IPS-NIHi7 (cell line): ENCODE data around the gene NFATC1.

Experiments used
- DNase-seq: peaks from one replicate; pipeline ENCODE4 v3.0.0; 2012; ENCODE audit warnings: mixed read lengths; ENCODE audit errors: extremely low spot score

NFATC1 gene

GRCh38 chr18:79423211-79424007 is 27.7 kb downstream of the NFATC1 start:
- DNase-seq = no peak

GRCh38 chr18:79424008-79424565 is 28.4 kb downstream of the NFATC1 start:
- DNase-seq = no peak

- no peak for DNase-seq
Observed at GRCh38 chr18:79424880-79425568, 29.3 kb downstream of the NFATC1 start.

- no peak for DNase-seq
Observed at GRCh38 chr18:79425569-79425886, 29.8 kb downstream of the NFATC1 start.

- DNase-seq = no peak
Observed at GRCh38 chr18:79426376-79427300, 30.9 kb downstream of the NFATC1 start.

GRCh38 chr18:79427368-79428225 is 31.9 kb downstream of the NFATC1 start:
- no peak for DNase-seq

- DNase-seq = no peak
Observed at GRCh38 chr18:79428287-79428686, 32.6 kb downstream of the NFATC1 start.

- no peak for DNase-seq
Observed at GRCh38 chr18:79429381-79429780, 33.7 kb downstream of the NFATC1 start.

- DNase-seq = no peak
Observed at GRCh38 chr18:79429785-79430281, 34.1 kb downstream of the NFATC1 start.

GRCh38 chr18:79432376-79433120 is 36.8 kb downstream of the NFATC1 start:
- no peak for DNase-seq

GRCh38 chr18:79433431-79433830 is 37.7 kb downstream of the NFATC1 start:
- DNase-seq = no peak

- DNase-seq = no peak
Observed at GRCh38 chr18:79434607-79435401, 39.1 kb downstream of the NFATC1 start.

- DNase-seq = no peak
Observed at GRCh38 chr18:79436556-79437275, 41.0 kb downstream of the NFATC1 start.

GRCh38 chr18:79438089-79438897 is 42.6 kb downstream of the NFATC1 start:
- no peak for DNase-seq

GRCh38 chr18:79438898-79439627 is 43.3 kb downstream of the NFATC1 start:
- DNase-seq = no peak

- no peak for DNase-seq
Observed at GRCh38 chr18:79439628-79440023, 43.9 kb downstream of the NFATC1 start.
